Daoy (cell line): ENCODE measurements around the gene SLF2. TPM values are rescaled to one million over a fixed set of nuclear protein-coding genes. Genes with fewer than 3 reads are reported as not detected.
"Not testable (repeated sequence)": the region's sequence is repeated elsewhere in the genome, so short reads cannot be mapped to it uniquely, and the experiment has no call there.

Experiments used
- DNase-seq: peaks from one replicate; pipeline ENCODE4 v3.0.0-alpha.2; 2015; ENCODE audit warnings: low read depth
- total RNA-seq: library from RNA; depleted of rRNA; stranded (reverse); fragments of >200 nt; shearing (Covaris generic); gene quantifications from 2 replicates; pipeline ENCODE4 v1.2.3, GENCODE V29; 2014

SLF2 gene
- total RNA-seq, 1 experiment from 2014 or later: 16.6 TPM

DNA sequence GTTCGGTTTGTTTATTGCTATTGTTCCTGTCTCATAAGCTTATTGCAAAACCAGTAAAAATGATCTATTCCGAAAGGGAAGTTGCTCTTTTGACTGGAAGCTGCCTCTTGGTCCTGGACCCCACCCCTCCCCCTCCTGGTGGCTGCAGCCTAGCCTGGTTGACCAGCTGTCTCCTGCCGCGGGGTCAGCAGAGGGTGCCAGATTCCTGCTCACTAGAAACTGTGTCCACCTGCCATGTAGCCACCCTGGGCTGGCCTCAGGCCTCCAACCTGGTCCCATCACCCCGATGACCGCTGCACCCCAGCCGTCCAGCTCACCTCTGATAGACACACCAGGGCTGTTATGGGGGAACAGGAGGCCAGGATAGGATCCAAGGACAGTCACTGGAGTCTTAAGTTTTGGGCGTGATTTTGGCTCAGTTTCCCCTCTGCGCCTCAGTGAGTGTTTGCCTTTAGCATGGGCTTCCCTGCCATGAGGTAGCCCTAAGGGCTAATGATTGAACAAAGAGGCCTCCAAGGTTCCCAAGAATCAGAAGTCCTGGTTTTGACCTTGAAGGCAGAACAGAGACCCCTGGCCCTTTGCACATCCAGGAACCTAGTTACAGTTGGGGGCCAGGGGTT lies 32.9 kb upstream of the SLF2 start:
- no peak for DNase-seq

DNA sequence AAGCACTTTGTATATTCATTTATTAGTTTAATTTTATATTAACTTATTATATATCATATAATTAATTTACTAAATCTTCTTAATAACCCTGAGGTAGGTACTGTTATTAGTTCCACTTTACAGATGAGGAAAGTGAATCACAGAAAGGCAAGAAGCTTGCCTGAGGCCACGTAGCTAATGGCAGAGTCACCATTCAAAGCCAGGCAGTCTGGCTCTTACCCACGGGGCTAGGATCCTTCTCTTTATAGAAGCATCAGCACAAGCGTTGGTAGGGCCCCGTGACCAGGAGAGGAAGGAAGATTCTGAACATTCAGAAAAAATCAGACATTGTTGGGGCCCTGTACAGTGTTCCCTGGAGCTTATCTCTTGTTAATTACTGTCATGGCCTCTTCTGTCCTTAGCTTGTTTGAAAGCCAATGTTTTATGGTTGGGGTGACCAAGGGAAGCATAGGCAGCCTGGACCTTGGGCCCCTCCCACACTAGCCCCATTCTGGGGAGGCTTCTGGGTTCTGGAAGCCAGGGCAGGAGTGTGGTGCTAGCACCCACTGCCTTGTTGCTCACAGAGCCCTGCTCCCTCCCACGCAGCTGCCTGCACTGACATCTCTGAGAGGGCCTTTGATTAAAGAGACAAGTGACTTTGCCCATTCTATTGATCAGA lies 31.1 kb upstream of the SLF2 start:
- no peak for DNase-seq

DNA sequence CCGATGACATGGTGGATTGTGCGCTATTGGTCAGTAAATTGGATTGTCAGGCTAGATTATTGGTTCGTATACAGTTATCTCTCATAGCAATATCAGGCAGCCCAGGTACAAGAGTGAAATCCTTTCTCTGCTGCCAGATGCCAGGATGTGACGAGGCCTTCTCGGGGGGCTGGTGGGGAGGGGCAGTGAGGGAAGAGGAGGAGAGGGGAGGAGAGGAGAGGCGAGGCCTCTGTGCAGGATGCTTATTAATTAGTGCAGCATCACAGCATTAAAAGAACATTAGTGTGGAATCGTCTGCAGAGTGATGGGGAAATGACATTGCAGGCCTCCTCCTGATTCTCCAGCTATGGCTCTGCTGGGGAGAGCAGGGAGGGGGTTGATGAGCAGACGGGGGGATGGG lies 30.5 kb upstream of the SLF2 start:
- no peak for DNase-seq

DNA sequence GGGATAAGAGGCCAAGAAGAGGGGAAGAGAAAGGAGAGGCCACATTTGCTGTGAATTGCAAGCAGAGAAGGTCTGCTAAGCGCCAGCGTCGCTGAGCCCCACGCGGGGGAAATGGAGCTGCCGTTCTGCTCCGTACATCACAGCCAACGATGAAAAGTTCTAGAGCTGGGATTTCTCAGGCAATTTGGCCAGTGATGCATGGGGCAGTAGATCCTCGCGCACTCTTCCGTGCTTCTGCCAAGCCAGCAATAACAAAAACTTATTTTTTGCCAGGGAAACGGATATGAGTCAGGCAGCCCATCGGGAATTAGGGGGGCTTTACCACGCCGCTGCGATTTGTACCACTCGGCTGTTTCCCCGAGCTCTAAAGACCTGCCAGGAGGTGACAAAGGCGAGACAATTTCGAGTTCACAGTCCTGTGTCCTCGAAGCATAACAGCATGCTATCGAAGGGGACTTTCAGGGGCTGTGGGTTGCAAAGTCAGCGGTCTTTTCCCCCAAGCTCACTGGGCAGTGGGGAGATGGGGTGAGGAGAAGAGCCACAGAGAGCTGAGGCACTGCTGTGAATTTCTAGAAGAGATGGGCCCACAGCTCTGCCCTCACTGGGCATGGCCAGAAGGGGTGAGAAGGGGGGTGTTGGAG lies 30.0 kb upstream of the SLF2 start:
- DNase-seq: peak; percentile 66

DNA sequence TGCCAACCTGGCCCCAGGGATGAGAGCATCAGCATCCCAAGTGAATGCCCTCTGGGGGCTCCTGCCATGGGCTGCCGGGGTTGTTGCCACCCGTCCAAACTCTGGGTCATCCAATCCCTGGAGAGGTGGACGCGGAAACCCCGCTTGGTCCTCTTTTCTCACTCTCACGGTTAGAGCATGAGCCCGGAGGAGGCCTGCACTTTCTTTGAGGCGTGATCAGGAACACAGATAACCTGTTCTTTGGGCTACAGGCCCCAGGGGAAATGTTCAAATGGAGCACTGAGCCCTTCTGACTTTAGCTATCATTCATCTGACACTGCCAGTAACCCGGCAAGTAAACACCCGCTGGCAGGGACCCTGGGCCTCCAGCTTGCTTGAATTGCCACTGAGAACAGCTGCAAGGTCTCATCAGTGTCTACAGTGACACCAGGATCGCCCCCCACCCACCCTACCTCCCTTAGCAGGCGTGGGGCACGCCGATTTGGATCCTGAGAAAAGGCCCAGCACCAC lies 29.4 kb upstream of the SLF2 start:
- DNase-seq: no peak

DNA sequence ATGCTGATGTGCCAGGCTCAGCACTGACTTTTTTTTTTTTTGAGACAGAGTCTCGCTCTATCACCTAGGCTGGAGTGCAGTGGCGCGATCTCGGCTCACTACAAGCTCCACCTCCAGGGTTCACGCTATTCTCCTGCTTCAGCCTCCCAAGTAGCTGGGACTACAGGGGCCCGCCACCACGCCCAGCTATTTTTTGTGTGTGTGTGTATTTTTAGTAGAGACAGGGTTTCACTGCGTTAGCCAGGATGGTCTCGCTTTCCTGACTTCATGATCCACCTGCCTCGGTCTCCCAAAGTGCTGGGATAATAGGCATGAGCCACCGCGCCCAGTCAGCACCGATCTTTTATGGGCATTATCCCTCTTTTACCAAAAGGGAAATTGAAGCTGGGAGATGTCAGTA lies 27.2 kb upstream of the SLF2 start:
- DNase-seq: not testable (repeated sequence)

DNA sequence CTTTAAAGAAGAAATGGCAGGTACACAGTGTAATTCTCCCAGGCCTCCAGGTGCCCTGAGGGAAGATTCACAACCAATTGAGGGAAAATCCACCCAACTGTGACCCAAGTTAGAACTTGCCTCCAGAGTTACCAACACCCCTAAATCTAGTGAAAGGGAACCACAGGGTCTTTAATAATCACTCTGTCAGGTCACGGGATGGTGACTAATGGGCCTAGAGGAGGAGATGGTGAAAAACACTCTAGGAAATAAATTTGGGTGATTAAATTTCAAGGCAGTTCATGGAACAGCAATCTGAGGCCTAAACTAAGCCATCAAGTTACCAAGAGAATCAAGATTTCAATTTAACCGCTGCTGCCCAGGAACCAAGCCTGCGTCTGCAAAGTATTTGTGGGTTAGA lies 26.7 kb upstream of the SLF2 start:
- no peak for DNase-seq

DNA sequence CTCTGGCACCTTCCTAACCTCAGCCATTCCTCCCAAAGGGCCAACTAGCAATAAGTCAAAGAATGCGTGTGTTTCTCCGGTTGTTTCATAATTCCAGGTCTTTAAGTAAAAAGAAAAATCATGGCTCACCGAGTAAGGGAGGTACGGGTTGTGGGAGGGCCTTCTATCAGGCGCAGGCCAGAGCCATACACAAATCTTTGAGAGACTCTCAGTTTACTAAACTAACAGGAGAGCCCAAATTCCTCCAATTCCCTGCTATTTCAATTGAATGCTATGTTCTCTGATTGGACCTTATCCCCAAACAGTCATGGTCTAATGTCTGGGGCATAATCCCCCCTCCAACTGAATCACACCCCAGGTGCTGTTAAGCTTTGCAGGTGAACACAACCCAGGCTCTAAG lies 26.2 kb upstream of the SLF2 start:
- DNase-seq: no peak

DNA sequence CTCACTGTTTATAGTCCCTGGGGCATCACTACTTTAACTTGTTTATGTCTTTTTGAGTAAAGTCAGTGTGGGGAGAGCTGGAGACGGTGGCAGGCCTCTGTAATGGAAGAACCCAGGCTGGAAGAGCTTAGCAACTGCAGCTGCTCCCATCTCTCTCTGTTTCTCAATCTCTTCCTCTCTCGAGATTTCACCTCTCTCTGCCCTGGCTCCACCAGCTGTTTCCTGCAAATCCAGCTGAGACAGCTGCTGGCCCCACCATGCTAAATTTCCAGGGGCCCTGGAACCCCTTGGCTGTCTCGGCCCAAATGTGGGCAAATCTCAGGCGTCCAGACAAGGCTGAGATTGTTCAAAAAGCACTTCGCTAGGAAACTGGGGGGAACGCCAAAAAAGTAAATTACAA lies 25.8 kb upstream of the SLF2 start:
- no peak for DNase-seq

DNA sequence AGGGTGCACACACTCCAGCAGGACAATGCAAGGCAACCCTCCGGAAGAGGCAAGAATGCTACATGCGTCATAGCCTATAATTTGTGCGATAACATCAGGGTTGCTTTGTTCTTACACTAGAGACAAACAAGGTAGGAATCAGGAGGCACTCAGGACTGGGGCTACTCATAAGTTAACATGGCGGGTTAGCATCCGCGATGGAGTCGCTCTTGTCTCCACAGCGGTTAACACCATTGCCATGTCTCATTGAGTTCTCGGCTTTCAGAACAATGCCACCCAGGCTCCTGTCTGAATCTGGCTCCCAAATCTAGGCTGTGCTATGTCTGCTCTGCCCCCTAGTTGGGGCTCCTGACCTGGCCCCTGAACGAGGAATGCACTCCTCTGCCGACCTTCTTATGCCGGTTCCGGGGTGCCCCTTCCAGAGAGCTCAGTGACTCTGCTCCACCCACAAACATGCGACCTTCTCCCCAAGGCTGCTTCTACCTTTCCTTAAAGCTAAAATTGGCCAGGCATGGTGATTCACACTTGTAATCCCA lies 24.9 kb upstream of the SLF2 start:
- DNase-seq: no peak

DNA sequence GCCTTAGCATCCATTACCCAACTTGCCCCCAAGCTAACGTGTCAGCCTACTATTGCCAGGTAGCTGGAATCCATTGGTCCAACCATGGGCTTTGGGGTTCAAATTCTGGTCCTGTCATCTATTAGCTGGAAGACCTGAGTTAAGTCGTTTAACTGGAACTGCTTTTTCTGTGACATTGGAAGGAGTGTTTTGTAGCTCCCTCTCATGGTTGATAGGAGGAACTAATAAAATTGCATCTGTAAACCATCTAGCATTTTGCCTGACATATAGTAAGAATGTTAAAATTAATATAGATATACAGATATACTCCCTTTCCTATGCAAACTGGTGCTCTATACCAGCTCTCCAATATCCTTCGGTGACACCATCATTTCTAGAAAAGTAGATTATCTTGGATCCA lies 23.8 kb upstream of the SLF2 start:
- no peak for DNase-seq

DNA sequence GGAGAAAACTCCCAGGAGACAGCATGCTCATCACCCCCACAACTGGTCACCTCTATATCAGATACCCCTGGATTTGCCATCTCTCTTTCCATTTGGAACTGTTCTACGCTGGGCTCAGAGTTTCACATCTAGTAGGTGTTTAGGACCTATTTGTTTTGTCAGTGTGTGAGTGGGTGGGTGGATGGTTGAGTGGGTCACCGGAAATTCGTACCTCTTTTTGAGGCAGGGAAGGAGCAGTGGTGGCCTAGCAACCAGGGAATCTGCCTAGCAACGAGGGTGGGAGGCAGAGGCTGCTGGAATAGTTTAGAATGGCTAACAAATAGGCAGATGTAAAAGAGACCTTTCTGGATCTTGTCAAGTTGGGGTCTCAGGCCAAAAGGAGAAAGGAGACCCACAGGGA lies 23.2 kb upstream of the SLF2 start:
- DNase-seq: no peak

DNA sequence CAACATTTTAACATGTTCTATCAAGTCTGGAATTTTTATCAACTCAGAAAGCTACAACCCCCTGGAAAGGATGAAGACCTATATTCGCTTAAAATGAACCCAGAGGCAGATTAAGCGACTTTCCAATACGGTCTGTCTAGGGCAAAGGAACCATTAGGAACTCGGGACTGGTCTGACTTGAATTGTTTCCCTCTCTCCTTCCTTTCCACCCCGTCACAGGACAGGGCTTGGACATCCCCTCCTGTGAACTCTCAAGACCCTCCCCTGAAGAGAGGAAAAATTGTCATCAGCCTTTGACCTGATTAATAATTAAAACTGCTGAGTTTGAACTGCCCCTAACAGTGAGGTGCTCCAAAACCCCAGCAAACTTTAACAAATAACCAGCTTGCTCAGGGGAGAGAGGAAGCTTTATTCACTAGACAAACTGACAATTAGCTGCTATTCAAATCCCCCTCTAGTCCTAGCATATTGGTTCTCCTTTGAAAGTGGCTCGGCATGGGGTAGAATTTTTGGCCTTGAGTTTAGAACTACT lies 22.6 kb upstream of the SLF2 start:
- DNase-seq: no peak

DNA sequence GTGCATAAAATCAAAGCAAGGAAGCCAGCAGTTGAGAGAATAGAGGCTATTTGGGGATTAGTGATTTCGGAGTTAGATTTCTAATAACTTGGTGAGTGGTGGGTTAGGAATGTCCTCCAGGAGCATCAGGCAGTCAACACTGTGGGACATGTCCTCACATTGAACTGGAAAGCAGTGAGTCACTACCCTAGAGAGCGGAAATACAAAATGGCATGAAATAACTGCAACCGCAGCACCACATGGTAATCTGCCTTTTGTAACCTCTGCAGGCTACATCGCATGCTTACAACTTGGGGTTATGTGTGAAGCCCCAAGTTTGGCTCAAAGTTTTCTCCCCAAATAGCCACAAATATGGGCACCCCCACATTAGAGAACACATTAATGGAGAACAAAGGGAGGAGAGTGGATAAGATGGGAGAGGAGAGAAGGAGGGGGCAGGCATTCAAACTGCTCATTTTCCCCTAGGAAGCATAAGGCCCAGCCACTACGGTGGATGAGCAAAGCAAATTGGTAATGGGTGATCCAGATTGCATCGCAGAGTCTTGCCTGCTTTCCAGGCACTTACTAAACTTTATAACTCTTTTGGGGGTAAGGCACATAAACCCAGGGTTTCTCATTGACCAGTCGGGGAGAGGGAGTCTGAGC lies 22.0 kb upstream of the SLF2 start:
- DNase-seq: peak; percentile 93

DNA sequence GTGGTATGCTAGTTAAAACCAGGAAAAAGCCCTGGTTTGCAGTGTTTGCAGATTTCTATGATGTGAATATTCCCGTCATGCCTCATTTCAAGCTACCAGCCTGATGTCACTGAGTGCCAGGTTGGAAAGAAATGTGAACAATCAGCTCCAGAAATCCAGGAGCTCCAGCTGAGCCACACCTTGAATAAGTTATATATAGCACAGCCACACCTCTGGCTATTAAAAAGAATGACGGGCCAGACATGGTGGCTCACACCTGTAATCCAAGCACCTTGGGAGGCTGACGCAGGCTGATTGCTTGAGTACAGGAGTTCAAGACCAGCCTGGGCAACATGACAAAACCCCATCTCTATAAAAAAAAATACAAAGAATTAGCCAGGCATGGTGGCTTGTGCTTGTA lies 18.7 kb upstream of the SLF2 start:
- DNase-seq: no peak

DNA sequence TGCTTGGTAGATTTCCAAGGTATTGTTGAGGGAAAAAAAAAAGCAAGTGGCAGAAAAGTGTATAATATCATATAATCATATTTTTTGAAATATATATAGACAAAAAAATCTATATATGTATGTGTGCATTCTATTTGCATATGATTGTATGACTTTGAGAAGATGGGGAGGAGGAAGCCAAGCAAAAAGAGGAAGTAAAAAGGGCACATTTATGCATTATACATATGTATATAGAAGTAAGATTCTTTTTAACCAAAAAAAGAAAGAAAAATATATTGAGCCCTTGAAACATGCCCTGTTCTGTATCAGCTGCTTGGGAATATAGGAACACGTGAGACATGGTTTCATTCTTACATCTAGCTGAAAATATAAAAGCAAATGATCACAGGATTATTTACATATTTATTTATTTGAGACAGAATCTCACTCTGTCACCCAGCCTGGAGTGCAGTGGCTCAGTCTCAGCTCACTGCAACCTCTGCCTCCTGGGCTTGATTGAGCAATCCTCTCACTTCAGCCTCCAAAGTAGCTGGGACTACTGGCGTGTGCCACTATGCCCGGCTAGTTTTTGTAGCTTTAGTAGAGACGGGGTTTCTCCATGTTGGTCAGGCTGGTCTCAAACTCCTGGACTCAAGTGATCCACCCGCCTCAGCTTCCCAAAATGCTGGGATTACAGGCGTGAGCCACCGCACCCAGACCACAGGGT lies 18.0 kb upstream of the SLF2 start:
- DNase-seq: no peak

DNA sequence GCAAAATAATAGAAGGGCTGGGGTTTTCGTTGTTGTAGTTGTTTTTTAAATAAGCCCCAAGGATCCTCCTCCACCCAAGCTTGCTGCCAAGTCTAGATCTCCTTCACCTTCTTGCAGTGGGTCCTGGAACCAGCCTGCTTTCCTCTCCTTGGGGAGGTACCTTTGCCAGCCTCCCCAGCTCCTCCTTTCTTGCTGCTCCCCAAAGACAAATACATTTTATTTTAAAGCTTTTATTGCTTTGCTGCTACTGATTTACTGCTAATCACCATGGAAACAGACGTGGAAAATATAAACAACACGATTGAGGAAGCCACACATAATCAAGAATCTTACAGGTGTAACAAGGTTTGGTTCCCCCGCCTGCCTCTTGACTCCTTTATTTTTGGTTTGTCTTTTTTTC lies 17.4 kb upstream of the SLF2 start:
- DNase-seq: no peak

DNA sequence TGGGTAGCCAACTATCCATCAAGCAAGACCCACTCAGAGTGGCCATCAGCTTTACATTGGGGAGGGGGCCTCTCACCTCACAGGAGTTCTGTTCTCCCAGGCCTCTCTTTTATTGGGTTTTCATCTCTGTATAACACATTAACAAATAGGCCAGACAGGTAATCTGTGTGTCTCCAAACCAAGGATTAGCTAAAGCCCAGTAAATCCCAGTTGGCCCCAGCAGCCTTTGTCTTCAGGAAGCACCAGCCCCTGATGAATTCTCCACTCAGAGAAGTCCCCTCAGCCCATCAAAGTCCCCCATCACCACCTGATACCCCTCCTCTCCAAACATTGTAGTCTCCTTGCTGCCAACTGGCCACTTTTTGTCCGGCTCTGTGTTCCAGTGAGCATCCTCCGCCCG lies 16.9 kb upstream of the SLF2 start:
- no peak for DNase-seq

DNA sequence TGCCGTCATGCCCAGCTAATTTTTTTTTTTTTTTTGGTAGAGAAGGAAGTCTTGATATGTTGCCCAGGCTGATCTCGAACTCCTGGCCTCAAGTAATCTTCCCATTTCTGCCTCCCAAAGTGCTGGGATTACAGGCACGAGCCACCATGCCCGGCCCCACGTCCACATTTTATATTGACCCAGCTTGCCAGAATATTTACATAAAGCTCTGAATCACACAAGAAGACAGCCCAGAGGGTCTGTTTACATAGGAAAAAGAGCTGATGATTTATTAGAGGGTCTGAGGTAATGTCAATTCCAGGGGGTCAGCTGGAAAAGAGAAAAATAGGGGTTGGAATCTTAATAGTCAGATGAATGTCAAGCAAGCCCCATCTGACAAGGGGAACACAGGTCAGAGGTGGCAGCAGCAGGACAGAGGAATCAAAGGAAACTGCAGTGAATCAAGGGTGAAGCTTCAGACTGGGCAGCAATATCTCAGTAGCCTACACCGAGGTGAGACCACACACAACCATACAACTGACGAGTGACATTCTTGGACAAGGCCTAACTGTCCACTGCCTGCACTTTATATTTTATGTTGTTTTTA lies 15.8 kb upstream of the SLF2 start:
- DNase-seq: no peak

DNA sequence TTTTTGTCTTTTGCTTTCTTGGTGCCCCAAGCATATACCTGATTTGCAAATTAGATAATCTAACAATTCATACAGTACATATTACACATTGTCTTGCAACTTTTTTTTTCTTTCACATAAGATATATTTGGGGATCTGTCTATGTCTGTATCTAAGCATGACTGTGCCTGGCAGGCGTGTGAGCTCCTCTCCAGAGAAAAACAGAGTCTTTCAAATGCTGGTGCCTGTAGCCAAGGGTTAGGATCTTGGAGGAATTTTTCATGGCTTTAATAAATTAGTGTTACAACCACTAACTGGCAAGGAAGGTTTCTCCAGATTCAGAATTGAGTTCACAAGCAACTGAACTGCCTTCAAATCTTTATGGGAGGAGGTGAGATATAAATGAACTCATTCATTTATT lies 14.8 kb upstream of the SLF2 start:
- no peak for DNase-seq

DNA sequence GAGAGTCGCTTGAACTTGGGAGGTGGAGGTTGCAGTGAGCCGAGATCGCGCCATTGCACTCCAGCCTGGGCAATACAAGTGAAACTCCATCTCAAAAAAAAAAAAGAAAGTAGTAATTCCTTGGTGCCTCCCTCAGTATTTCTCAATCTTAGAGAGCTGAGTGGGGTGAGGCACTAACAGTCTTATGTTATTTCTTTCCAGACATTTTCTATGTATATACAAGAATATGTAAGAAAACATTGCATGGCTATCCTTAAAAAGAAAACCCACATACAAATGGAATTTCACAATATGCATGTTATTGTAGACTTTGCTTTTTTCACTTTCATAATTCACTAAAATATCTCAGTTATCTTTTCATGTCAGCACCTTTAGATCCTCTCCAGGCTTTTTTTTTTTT lies 13.6 kb upstream of the SLF2 start:
- DNase-seq: no peak
